A673 (cell line): ENCODE measurements around the gene DIPK1A. TPM values are rescaled to one million over a fixed set of nuclear protein-coding genes. Genes with fewer than 3 reads are reported as not detected.
"Not testable (repeated sequence)": the region's sequence is repeated elsewhere in the genome, so short reads cannot be mapped to it uniquely, and the experiment has no call there.

Source experiments
- BruUV-seq: library from RNA; stranded (reverse); fragments of 400-500 nt; replicated peaks from 2 replicates; lab custom pipeline; 2021; lab: Mats Ljungman, UMichigan
- CTCF ChIA-PET: fragments of 300-600 bp; sonication (Branson Sonifier 250); formaldehyde crosslinking; loops from one replicate; lab custom pipeline; 2022; ENCODE audit warnings: antibody characterized with exemption; lab: Charles Lee
- POLR2A ChIA-PET: fragments of 300-600 bp; sonication (Branson Sonifier 250); formaldehyde crosslinking; loops from one replicate; lab custom pipeline; 2022; ENCODE audit warnings: antibody characterized with exemption; ENCODE audit not compliant: low non-redundant PET; lab: Charles Lee
- DNase-seq: peaks from one replicate; pipeline ENCODE4 v3.0.0-alpha.2; 2015; ENCODE audit warnings: low spot score
- H3K27ac ChIP-seq: fragments of 200-600 bp; sonication (generic); 2 replicates; pipeline ENCODE4 v1.5.1; 2016; ENCODE audit warnings: mixed run types, low read depth, mild to moderate bottlenecking, mixed read lengths, antibody characterized with exemption, low read length; ENCODE audit not compliant: poor library complexity, severe bottlenecking
- H3K27me3 ChIP-seq: fragments of 200-600 bp; sonication (generic); replicated peaks from 2 replicates; pipeline ENCODE4 v1.6.1; 2017; ENCODE audit warnings: mixed run types, low read depth, mild to moderate bottlenecking, mixed read lengths, antibody characterized with exemption, low read length; ENCODE audit not compliant: insufficient read depth, poor library complexity
- H3K36me3 ChIP-seq: fragments of 200-600 bp; sonication (generic); 2 replicates; pipeline ENCODE4 v1.6.1; 2016; ENCODE audit warnings: mixed run types, mild to moderate bottlenecking, mixed read lengths, antibody characterized with exemption, low read length; ENCODE audit not compliant: insufficient read depth, poor library complexity, severe bottlenecking
- H3K4me1 ChIP-seq: fragments of 200-600 bp; sonication (generic); 2 replicates; pipeline ENCODE4 v1.6.1; 2017; ENCODE audit warnings: mixed run types, mild to moderate bottlenecking, mixed read lengths, antibody characterized with exemption, low read length; ENCODE audit not compliant: insufficient read depth, poor library complexity, severe bottlenecking
- H3K4me3 ChIP-seq: fragments of 200-600 bp; sonication (generic); 2 replicates; pipeline ENCODE4 v1.5.1; 2016; ENCODE audit warnings: low read depth, mixed run types, mild to moderate bottlenecking, mixed read lengths, low read length; ENCODE audit not compliant: poor library complexity, severe bottlenecking
- H3K9me3 ChIP-seq: fragments of 200-600 bp; sonication (generic); 2 replicates; pipeline ENCODE4 v1.6.1; 2016; ENCODE audit warnings: mixed run types, low read depth, mild to moderate bottlenecking, mixed read lengths, antibody characterized with exemption, low read length; ENCODE audit not compliant: poor library complexity, severe bottlenecking
- CTCF ChIP-seq: fragments of 300-800, 200-600 bp; sonication (generic); conservative IDR thresholded peaks from 2 replicates; pipeline ENCODE4 v1.5.1; 2017; ENCODE audit warnings: low read depth, mild to moderate bottlenecking, antibody characterized with exemption, low read length, moderate library complexity, mixed read lengths
- EZH2 ChIP-seq: fragments of 200-600 bp; sonication (generic); IDR thresholded peaks from 2 replicates; pipeline ENCODE4 v1.6.1; 2017; ENCODE audit warnings: borderline replicate concordance, low read depth, mild to moderate bottlenecking, mixed read lengths, antibody characterized with exemption, low read length; ENCODE audit not compliant: poor library complexity, severe bottlenecking
- intact Hi-C: fragments of 100-400 bp; cut with micrococcal nuclease; formaldehyde crosslinking; loops from one replicate; pipeline ENCODE4 v1.10.0; 2022; ENCODE audit not compliant: unreplicated experiment
- total RNA-seq: library from RNA; stranded (reverse); gene quantifications from 2 replicates; pipeline ENCODE4 v1.2.3, GENCODE V29; 2021

Gene DIPK1A
- total RNA-seq, 1 experiment from 2014 or later, result 10.9 TPM

GRCh38 chr1:92900539-92900938 is 60.7 kb downstream of the DIPK1A start:
- BruUV-seq, result no TSS peak
- Histone ChIP-seq H3K9me3 (no peaks in the 10 kb centered on the region), H3K27ac (no peak overlapping the region), H3K36me3 (no peaks in the 10 kb centered on the region), H3K27me3 (no peaks in the 10 kb centered on the region), H3K4me1 (no peaks in the 10 kb centered on the region), H3K4me3 (no peak overlapping the region)
- ChIA-PET POLR2A (no interaction called here), CTCF (no interaction called here)
- intact Hi-C loops, result no loop called here
- TF ChIP-seq CTCF (no peak), EZH2 (no peak)
- DNase-seq, result no peak

- Histone ChIP-seq H3K27ac (no peak overlapping the region), H3K4me1 (no peaks in the 10 kb centered on the region), H3K36me3 (no peaks in the 10 kb centered on the region), H3K9me3 (no peaks in the 10 kb centered on the region), H3K4me3 (no peak overlapping the region), H3K27me3 (no peaks in the 10 kb centered on the region)
- TF ChIP-seq EZH2, result no peak
- no peak for TF ChIP-seq CTCF
- POLR2A ChIA-PET, result no interaction called here
- CTCF ChIA-PET, result no interaction called here
- BruUV-seq, result no TSS peak
- intact Hi-C loops, result no loop called here
- no peak for DNase-seq
Observed at GRCh38 chr1:92899780-92900179, 61.5 kb downstream of the DIPK1A start.

- H3K4me3 ChIP-seq, DNase-seq, H3K27me3 ChIP-seq, CTCF ChIA-PET, H3K9me3 ChIP-seq, intact Hi-C loops, H3K27ac ChIP-seq, BruUV-seq, H3K36me3 ChIP-seq, POLR2A ChIA-PET, H3K4me1 ChIP-seq: not testable (repeated sequence)
Observed at GRCh38 chr1:92898053-92898452, 63.2 kb downstream of the DIPK1A start.

- ChIA-PET POLR2A (no interaction called here), CTCF (no interaction called here)
- Histone ChIP-seq H3K36me3 (no peaks in the 10 kb centered on the region), H3K4me1 (peaks cover 14% of the 10 kb centered on the region), H3K4me3 (no peak overlapping the region), H3K9me3 (peaks cover 12% of the 10 kb centered on the region), H3K27me3 (no peaks in the 10 kb centered on the region), H3K27ac (no peak overlapping the region)
- no peak for TF ChIP-seq CTCF
- TF ChIP-seq EZH2, result no peak
- BruUV-seq, result no TSS peak
- DNase-seq, result no peak
- intact Hi-C loops, result no loop called here
Observed at GRCh38 chr1:92887465-92887864, 73.8 kb downstream of the DIPK1A start.
